Immature natural killer cell (primary cell): ENCODE results near the gene TRDN. TPM values are rescaled to one million over a fixed set of nuclear protein-coding genes. Genes with fewer than 3 reads are reported as not detected.
"Not testable (repeated sequence)": the region's sequence is repeated elsewhere in the genome, so short reads cannot be mapped to it uniquely, and the experiment has no call there.

Experiments used
- DNase-seq, 3 donors: peaks; one replicate each; pipeline ENCODE4 v3.0.0; 2022; ENCODE audit warnings: mixed read lengths in 1 of 3
- H3K27ac Mint-ChIP-seq, 6 donors: one replicate each; pipeline ENCODE4 v1.8.0; 2020; ENCODE audit warnings: mixed read lengths in 6 of 6, mild to moderate bottlenecking in 5 of 6, inconsistent platforms in 4 of 6, moderate library complexity in 3 of 6
- H3K27me3 Mint-ChIP-seq, 3 donors: one replicate each; pipeline ENCODE4 v1.8.0; 2020 to 2021; ENCODE audit warnings: low read depth in 3 of 3, mild to moderate bottlenecking in 3 of 3, mixed read lengths in 3 of 3, moderate library complexity in 3 of 3, inconsistent platforms in 1 of 3
- H3K36me3 Mint-ChIP-seq, 3 donors: one replicate each; pipeline ENCODE4 v1.8.0; 2020; ENCODE audit warnings: mixed read lengths in 3 of 3, inconsistent platforms in 2 of 3, mild to moderate bottlenecking in 2 of 3
- H3K4me1 Mint-ChIP-seq, 2 donors: one replicate each; pipeline ENCODE4 v1.8.0; 2020; ENCODE audit warnings: inconsistent platforms in 2 of 2, mild to moderate bottlenecking in 2 of 2, mixed read lengths in 2 of 2, moderate library complexity in 1 of 2
- H3K4me3 Mint-ChIP-seq, 5 donors: one replicate each; pipeline ENCODE4 v1.8.0; 2020; ENCODE audit warnings: mild to moderate bottlenecking in 5 of 5, mixed read lengths in 5 of 5, inconsistent platforms in 3 of 5, moderate library complexity in 3 of 5
- H3K9me3 Mint-ChIP-seq, 6 donors: one replicate each; pipeline ENCODE4 v1.8.0; 2020; ENCODE audit warnings: mild to moderate bottlenecking in 6 of 6, mixed read lengths in 6 of 6, inconsistent platforms in 4 of 6, moderate library complexity in 3 of 6
- polyA plus RNA-seq, 3 donors: library from polyadenylated mRNA; unstranded; fragments of 300-500 nt; fragmentation: Illumina TruSeq; gene quantifications; one replicate each; pipeline ENCODE4 v1.2.3, GENCODE V29; 2021

The TRDN gene
- polyA plus RNA-seq, 3 donors from 2014 or later = not detected

DNA sequence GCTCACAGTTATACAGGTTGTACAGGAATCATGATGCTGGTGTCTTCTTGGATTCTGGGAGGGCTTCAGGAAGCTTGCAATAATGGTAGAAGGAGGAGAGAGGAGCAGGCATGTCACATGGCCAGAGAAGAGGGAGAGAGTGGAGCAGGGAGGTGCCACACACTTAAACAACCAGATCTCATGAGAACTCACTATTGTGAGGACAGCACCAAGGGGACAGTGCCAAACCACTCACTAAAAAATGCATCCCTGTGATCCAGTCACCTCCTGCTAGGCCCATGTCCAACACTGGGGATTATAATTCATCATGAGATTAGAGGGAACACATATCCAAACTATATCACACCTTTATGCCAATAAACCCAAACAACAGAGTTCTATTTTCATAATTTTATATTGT lies 67.2 kb downstream of the TRDN start:
- peaks cover 0 to 27% (median 3%) of the 10 kb centered on the region in 6 donors for H3K9me3 Mint-ChIP-seq
- H3K27me3 Mint-ChIP-seq = peaks cover 0 to 2% (median 0%) of the 10 kb centered on the region in 3 donors
- no peak overlapping the region for H3K27ac Mint-ChIP-seq
- no peaks in the 10 kb centered on the region for H3K36me3 Mint-ChIP-seq
- no peak overlapping the region for H3K4me3 Mint-ChIP-seq
- H3K4me1 Mint-ChIP-seq = no peaks in the 10 kb centered on the region
- DNase-seq = no peak

DNA sequence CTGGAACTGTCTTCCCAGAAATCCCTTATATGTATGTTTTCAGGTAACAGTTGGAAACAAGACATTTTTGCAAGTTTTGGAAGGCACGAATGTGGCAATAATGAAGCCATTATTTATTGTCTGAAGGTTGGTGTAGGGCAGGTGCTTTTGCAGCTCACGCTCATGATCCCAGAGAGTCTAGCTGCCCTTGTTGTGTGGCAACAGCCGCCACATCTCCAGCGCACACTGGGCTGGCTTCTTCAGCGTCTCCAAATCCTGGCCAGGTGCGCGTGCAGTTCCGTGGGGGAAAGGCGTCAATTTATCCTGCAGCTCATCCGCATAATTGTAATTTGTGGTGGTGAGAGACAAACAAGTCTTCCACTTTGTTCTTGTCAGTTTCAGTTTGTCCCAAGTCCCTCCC lies 71.2 kb downstream of the TRDN start:
- no peaks in the 10 kb centered on the region for H3K4me1 Mint-ChIP-seq
- no peak overlapping the region for H3K4me3 Mint-ChIP-seq
- peaks cover 0 to 2% (median 0%) of the 10 kb centered on the region in 3 donors for H3K27me3 Mint-ChIP-seq
- H3K9me3 Mint-ChIP-seq = peaks cover 3 to 30% (median 10%) of the 10 kb centered on the region in 6 donors
- H3K27ac Mint-ChIP-seq = no peak overlapping the region
- H3K36me3 Mint-ChIP-seq = no peaks in the 10 kb centered on the region
- DNase-seq = no peak

DNA sequence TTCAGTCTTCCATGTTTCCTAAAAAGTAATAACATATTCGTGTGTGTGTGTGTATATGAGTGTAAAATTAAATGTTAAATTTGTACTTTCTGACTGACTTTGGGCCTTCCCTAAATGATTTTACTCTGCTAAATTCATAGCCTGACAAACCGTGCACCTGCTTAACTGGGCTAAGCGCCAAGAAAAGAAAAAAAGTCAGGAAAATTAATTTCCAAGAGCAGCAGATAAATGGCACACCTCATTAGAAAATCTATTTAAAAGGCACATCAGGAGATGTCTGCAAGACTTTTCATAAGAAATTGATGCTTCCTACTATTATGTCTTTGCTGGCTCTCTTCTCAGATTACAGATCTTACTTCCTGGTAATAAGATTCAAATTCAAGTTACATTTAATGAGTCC lies 72.4 kb downstream of the TRDN start:
- H3K4me1 Mint-ChIP-seq = no peaks in the 10 kb centered on the region
- no peak for DNase-seq
- H3K9me3 Mint-ChIP-seq = peaks cover 4 to 39% (median 14%) of the 10 kb centered on the region in 6 donors
- H3K4me3 Mint-ChIP-seq = no peak overlapping the region
- H3K27me3 Mint-ChIP-seq = peaks cover 0 to 2% (median 0%) of the 10 kb centered on the region in 3 donors
- H3K27ac Mint-ChIP-seq = no peak overlapping the region
- H3K36me3 Mint-ChIP-seq = peaks cover 0 to 4% (median 0%) of the 10 kb centered on the region in 3 donors

DNA sequence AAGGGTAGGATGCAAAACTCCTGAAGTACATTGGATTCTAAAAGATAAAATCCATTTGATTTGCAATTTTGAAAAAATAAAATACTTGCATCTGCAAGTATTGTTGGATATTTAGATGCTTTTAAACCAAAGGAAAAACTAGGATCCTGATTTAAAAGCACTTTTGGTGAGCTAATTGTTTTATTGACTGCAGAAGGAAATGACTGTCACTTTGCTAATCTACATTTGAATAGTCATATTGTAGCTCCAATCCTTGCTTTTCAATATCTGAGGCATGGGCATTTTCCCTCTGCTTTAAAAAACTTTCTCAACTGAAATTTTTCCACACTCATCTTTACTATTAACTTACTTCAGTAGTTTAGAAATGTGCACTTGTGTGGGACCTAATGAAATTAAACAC lies 74.1 kb downstream of the TRDN start:
- Mint-ChIP-seq H3K27ac (no peak overlapping the region), H3K9me3 (peaks cover 11 to 44% (median 15%) of the 10 kb centered on the region in 6 donors), H3K4me3 (no peak overlapping the region), H3K36me3 (peaks cover 0 to 4% (median 0%) of the 10 kb centered on the region in 3 donors), H3K27me3 (peaks cover 0 to 3% (median 0%) of the 10 kb centered on the region in 3 donors), H3K4me1 (no peaks in the 10 kb centered on the region)
- no peak for DNase-seq

DNA sequence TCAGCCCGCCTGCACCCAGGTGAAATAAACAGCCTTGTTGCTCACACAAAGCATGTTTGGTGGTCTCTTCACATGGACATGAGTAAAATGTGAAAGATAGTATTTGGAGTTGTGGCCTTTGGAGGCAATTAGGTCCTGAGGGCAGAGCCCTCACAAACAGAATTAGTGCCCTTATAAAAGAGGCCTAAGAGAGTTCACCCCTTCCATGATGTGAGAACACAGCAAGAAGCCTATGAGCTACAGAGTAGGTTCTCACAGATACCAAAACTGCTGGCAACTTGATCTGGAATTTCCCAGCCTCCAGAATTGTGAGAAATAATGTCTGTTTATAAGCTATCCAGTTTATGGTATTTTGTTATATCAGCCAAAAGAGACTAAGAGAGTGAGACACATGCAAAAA lies 74.5 kb downstream of the TRDN start:
- H3K27me3 Mint-ChIP-seq = peaks cover 0 to 3% (median 0%) of the 10 kb centered on the region in 3 donors
- H3K4me1 Mint-ChIP-seq = no peaks in the 10 kb centered on the region
- peaks cover 12 to 43% (median 17%) of the 10 kb centered on the region in 6 donors for H3K9me3 Mint-ChIP-seq
- no peak for DNase-seq
- H3K27ac Mint-ChIP-seq = no peak overlapping the region
- no peak overlapping the region for H3K4me3 Mint-ChIP-seq
- peaks cover 0 to 4% (median 0%) of the 10 kb centered on the region in 3 donors for H3K36me3 Mint-ChIP-seq

DNA sequence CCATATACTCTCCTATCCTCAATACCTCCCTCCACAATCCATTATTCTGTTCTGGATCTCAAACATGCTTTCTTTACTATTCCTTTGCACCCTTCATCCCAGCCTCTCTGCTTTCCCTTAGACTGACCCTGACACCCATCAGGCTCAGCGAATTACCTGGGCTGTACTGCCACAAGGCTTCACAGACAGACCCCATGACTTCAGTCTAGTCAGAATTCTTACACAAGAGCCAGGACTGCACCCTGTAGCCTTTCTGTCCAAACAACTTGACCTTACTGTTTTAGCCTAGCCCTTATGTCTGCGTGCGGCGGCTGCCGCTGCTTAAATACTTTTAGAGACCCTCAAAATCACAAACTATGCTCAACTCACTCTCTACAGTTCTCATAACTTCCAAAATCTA lies 76.9 kb downstream of the TRDN start:
- H3K4me3 Mint-ChIP-seq, H3K27me3 Mint-ChIP-seq, H3K4me1 Mint-ChIP-seq, H3K36me3 Mint-ChIP-seq, DNase-seq, H3K27ac Mint-ChIP-seq: not testable (repeated sequence)
- H3K9me3 Mint-ChIP-seq = peaks cover 11 to 39% (median 21%) of the 10 kb centered on the region in 6 donors

DNA sequence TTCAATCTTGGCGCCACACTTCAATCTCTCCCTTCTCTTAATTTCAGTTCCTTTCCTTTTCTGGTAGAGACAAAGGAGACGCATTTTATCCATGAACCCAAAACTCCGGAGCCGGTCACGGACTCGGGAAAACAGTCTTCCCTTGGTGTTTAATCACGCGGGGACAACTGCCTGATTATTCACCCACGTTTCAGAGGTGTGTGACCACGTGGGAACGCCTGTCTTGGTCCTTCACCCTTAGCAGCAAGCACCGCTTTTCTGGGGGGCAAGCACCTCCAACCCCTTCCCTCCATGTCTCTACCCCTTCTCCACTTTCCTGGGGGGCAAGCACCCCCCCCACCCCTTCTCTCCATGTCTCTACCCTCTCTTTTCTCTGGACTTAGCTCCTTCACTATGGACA lies 79.3 kb downstream of the TRDN start:
- peaks cover 11 to 51% (median 22%) of the 10 kb centered on the region in 6 donors for H3K9me3 Mint-ChIP-seq
- DNase-seq, H3K27me3 Mint-ChIP-seq, H3K4me3 Mint-ChIP-seq, H3K4me1 Mint-ChIP-seq, H3K27ac Mint-ChIP-seq, H3K36me3 Mint-ChIP-seq: not testable (repeated sequence)

DNA sequence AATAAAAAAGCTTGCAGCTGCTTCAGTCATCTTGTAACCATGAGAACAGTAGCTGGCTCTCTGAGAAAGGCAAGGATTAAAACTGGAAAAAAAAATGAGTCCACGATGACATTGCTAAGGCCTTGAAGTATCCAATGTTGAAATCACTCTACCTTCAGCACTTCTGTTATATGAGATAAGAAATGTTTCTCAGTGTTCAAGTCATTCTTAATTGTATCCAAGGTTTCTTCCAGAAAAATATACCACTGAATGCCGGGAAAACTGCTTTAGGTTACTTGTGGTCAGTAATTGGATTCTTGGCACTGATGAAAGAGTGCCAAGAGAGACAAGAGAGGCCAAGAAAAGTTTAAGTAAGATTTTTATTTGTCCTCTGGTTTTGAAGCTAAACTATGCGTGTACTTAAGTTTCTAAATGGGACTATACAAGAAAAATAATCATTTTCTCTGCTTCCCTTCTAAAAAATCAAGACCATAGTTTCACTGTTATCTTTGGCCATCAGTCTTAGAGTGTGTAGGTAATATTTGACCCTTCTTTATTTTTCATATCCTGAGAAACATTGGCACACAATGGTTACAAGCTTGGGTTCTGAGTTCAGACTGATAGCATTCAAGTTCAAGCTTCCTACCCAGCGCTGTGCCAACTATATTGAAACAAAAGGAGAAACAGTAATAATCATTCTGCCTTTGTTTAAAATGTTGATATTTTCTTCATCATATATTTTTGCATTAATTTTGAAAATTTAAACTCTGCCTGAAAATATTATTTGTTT lies 84.6 kb downstream of the TRDN start:
- Mint-ChIP-seq H3K4me1 (no peaks in the 10 kb centered on the region), H3K27me3 (peaks cover 0 to 2% (median 0%) of the 10 kb centered on the region in 3 donors), H3K27ac (no peak overlapping the region), H3K4me3 (no peak overlapping the region), H3K36me3 (no peaks in the 10 kb centered on the region), H3K9me3 (peaks cover 3 to 31% (median 9%) of the 10 kb centered on the region in 6 donors)
- no peak for DNase-seq

DNA sequence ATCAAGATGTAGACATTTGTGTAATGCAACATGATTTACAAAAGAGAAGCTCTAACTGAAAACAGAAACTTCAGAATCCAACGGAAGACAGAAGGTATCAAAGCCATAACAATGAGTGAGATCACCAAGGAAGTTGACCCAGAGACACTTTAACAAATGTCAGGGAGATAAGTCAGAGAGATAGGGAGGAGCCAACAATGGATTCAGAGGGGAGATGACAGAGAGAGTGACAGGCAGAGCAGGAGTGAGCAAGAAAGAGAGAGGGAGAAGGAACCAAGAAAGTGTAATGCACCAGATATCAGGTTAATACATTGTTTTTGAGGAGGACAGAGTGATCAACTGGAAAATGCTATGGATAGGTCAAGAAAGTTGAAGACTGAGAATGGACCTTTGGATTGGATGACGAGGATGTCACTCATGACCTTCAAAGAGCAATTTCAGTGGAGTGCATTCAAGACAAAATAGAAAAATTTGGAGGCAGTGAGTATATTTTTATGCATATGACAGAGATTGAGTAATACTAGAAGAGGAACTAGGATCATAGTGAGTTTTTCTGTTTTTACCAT lies 86.6 kb downstream of the TRDN start:
- Mint-ChIP-seq H3K9me3 (peaks cover 3 to 33% (median 5%) of the 10 kb centered on the region in 6 donors), H3K27ac (no peak overlapping the region), H3K27me3 (no peaks in the 10 kb centered on the region), H3K36me3 (no peaks in the 10 kb centered on the region), H3K4me1 (no peaks in the 10 kb centered on the region), H3K4me3 (no peak overlapping the region)
- DNase-seq = no peak

DNA sequence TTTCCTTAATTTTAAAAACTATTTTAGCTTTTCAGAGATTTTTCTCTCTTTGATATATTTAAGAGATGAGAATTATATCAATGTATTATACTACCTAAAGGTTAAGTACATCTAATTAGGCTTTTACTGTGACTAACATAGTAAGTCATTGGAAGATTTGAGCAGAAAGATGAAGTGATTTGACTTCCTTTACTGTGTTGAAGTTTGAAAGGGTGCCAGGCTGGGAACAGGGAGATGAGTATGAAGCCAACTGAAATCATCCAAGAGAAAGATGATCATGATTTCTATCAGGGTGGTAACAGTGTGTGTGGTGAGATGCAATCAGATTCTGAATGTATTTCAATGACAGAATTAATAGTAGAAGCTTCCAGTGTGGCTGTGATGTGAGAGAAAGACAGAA lies 87.3 kb downstream of the TRDN start:
- Mint-ChIP-seq H3K4me3 (no peak overlapping the region), H3K9me3 (peaks cover 3 to 33% (median 5%) of the 10 kb centered on the region in 6 donors), H3K4me1 (no peaks in the 10 kb centered on the region), H3K27ac (no peak overlapping the region), H3K27me3 (no peaks in the 10 kb centered on the region), H3K36me3 (no peaks in the 10 kb centered on the region)
- DNase-seq = no peak

DNA sequence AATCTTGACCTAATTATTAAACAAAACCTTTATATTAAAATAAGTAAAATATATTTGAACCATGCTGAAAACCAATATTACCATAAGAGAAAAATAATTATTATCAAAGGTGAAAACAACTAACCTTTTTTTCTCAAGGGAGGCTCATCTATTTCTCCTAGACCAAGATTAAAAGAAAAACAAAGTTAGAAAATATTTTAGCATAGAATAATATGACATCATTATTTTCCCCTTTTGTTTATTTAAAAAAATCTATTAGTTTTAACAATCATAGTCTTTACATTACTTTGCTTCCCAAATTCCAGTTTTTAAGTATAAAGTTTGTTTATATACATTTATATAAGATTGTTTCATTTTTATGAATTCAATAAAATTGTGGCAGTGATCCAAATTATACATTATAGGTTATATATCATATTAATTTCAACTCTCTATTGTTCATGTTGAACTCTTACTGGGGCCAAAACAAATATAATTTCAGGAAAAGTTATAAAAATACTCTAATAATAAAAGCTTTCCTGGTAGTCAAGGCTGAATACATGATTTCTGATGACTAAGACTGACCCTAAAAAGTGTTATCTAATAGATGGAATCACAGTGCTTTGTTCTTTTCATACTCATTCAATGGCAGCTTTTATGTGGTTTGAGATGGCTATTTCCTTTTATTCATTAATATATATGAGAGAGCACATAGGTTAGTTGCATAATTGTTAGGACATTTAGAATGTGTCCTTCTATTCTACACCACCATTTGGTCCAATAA lies 89.4 kb downstream of the TRDN start:
- Mint-ChIP-seq H3K36me3 (no peaks in the 10 kb centered on the region), H3K4me1 (no peaks in the 10 kb centered on the region), H3K27me3 (no peaks in the 10 kb centered on the region), H3K9me3 (peaks cover 3 to 23% (median 4%) of the 10 kb centered on the region in 6 donors), H3K4me3 (no peak overlapping the region), H3K27ac (no peak overlapping the region)
- no peak for DNase-seq

DNA sequence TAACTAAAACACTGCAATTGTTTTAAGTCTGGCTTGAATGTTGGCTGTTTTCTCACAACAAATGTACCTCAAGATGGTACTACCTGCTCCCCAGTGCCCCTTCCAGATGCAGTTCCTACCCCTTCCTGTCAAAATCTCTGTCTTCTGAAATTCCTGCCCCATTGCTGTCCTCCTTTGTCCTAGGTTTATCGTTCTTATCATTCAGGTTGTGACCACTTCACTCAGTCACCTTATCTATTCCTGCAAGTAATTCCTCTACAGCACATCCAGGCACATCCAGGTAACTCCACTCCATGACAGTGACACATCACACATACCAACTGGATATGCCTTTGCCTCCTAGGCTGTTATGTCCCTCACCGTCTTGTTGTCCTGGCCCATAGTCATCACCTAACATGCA lies 90.2 kb downstream of the TRDN start:
- H3K27me3 Mint-ChIP-seq = no peaks in the 10 kb centered on the region
- H3K27ac Mint-ChIP-seq = no peak overlapping the region
- H3K36me3 Mint-ChIP-seq = no peaks in the 10 kb centered on the region
- no peak for DNase-seq
- H3K4me1 Mint-ChIP-seq = no peaks in the 10 kb centered on the region
- peaks cover 3 to 30% (median 4%) of the 10 kb centered on the region in 6 donors for H3K9me3 Mint-ChIP-seq
- H3K4me3 Mint-ChIP-seq = no peak overlapping the region

DNA sequence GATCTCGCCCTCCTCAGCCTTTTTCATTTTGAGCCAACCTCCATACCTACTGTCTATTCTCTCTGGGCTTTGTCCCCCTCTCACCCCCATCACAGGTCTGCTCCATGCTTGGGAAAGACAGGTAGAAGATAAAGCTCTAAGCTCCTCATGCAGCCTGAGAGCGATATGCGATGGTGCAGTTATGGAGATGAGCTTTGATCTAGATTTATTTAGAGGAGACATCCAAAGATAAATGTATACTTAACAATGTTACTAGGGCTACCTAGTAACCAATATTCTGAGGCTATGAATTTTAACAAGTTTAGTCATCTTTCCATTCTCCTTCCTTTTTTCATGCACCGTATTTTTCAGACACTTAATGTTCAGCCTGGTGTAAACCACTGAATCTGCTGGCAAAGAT lies 95.3 kb downstream of the TRDN start:
- no peak overlapping the region for H3K27ac Mint-ChIP-seq
- no peaks in the 10 kb centered on the region for H3K4me1 Mint-ChIP-seq
- no peaks in the 10 kb centered on the region for H3K36me3 Mint-ChIP-seq
- DNase-seq = no peak
- H3K27me3 Mint-ChIP-seq = no peaks in the 10 kb centered on the region
- H3K9me3 Mint-ChIP-seq = peaks cover 2 to 32% (median 6%) of the 10 kb centered on the region in 6 donors
- no peak overlapping the region for H3K4me3 Mint-ChIP-seq
